KMS-11 (cell line): ENCODE measurements around the gene CACNA1E.

ENCODE experiments used
- H2AFZ ChIP-seq: fragments of 200-600 bp; sonication (generic); 2 replicates; pipeline ENCODE4 v1.6.1; 2016; ENCODE audit warnings: antibody characterized with exemption, mixed run types, low read depth
- H3K27ac ChIP-seq: fragments of 200-600 bp; sonication (generic); 2 replicates; pipeline ENCODE4 v1.6.1; 2016; ENCODE audit warnings: mild to moderate bottlenecking, mixed run types
- H3K27me3 ChIP-seq: fragments of 200-600 bp; sonication (generic); 2 replicates; pipeline ENCODE4 v1.6.1; 2017; ENCODE audit warnings: mild to moderate bottlenecking, low read depth, mixed run types, moderate library complexity; ENCODE audit not compliant: insufficient read depth
- H3K36me3 ChIP-seq: fragments of 200-600 bp; sonication (generic); 2 replicates; pipeline ENCODE4 v1.6.1; 2017; ENCODE audit warnings: mild to moderate bottlenecking, mixed run types; ENCODE audit not compliant: insufficient read depth
- H3K4me1 ChIP-seq: fragments of 200-600 bp; sonication (generic); 2 replicates; pipeline ENCODE4 v1.6.1; 2016; ENCODE audit warnings: mild to moderate bottlenecking, low read depth, mixed run types; ENCODE audit not compliant: poor library complexity, severe bottlenecking
- H3K4me2 ChIP-seq: fragments of 200-600 bp; sonication (generic); 2 replicates; pipeline ENCODE4 v1.7.0; 2016; ENCODE audit warnings: mild to moderate bottlenecking, mixed run types
- H3K4me3 ChIP-seq: fragments of 200-600 bp; sonication (generic); IDR thresholded peaks from 2 replicates; pipeline ENCODE4 v1.6.1; 2017; ENCODE audit warnings: low read depth, low read length, mixed read lengths; ENCODE audit not compliant: insufficient read depth
- H3K79me2 ChIP-seq: fragments of 200-600 bp; sonication (generic); 2 replicates; pipeline ENCODE4 v1.6.1; 2016; ENCODE audit warnings: low read depth, mixed run types; ENCODE audit not compliant: insufficient read depth
- H3K9ac ChIP-seq: fragments of 200-600 bp; sonication (generic); 2 replicates; pipeline ENCODE4 v1.6.1; 2016; ENCODE audit warnings: mild to moderate bottlenecking, mixed run types
- H4K20me1 ChIP-seq: fragments of 200-600 bp; sonication (generic); 2 replicates; pipeline ENCODE4 v1.6.1; 2016; ENCODE audit warnings: mild to moderate bottlenecking, mixed run types; ENCODE audit not compliant: insufficient read depth
- CTCF ChIP-seq: fragments of 200-600 bp; sonication (generic); conservative IDR thresholded peaks from 2 replicates; pipeline ENCODE4 v1.6.1; 2017; ENCODE audit warnings: low read depth, mild to moderate bottlenecking, antibody characterized with exemption, low read length, moderate library complexity, mixed read lengths

Gene CACNA1E

GRCh38 chr1:181726320-181727012, 243.1 kb downstream of the CACNA1E start:
- Histone ChIP-seq H2AFZ (no peak overlapping the region), H3K4me2 (no peak overlapping the region), H3K36me3 (no peaks in the 10 kb centered on the region), H3K4me3 (no peak overlapping the region), H4K20me1 (no peaks in the 10 kb centered on the region), H3K9ac (no peak overlapping the region), H3K27ac (no peak overlapping the region), H3K79me2 (no peaks in the 10 kb centered on the region), H3K4me1 (no peaks in the 10 kb centered on the region), H3K27me3 (no peaks in the 10 kb centered on the region)
- TF ChIP-seq CTCF = no peak

- no peak for TF ChIP-seq CTCF
- H3K36me3 ChIP-seq = no peaks in the 10 kb centered on the region
These were observed 247.3 kb downstream of the CACNA1E start for GRCh38 chr1:181730606-181731005.

GRCh38 chr1:181732218-181732990, 249.1 kb downstream of the CACNA1E start:
- H3K27me3 ChIP-seq = no peaks in the 10 kb centered on the region
- TF ChIP-seq CTCF = no peak
- no peaks in the 10 kb centered on the region for H4K20me1 ChIP-seq
- H3K9ac ChIP-seq = no peak overlapping the region
- no peaks in the 10 kb centered on the region for H3K36me3 ChIP-seq
- no peaks in the 10 kb centered on the region for H3K4me1 ChIP-seq
- H3K4me2 ChIP-seq = no peak overlapping the region
- H2AFZ ChIP-seq = no peak overlapping the region
- H3K4me3 ChIP-seq = no peak overlapping the region
- H3K27ac ChIP-seq = no peak overlapping the region
- H3K79me2 ChIP-seq = no peaks in the 10 kb centered on the region

More at GRCh38 chr1:181730606-181731005, 247.3 kb downstream of the CACNA1E start:
- H3K4me3 ChIP-seq = no peak overlapping the region
- H3K27me3 ChIP-seq = no peaks in the 10 kb centered on the region
- no peaks in the 10 kb centered on the region for H3K4me1 ChIP-seq
- H3K79me2 ChIP-seq = no peaks in the 10 kb centered on the region
- H3K4me2 ChIP-seq = no peak overlapping the region
- H3K9ac ChIP-seq = no peak overlapping the region
- no peak overlapping the region for H3K27ac ChIP-seq
- H4K20me1 ChIP-seq = no peaks in the 10 kb centered on the region
- no peak overlapping the region for H2AFZ ChIP-seq

- TF ChIP-seq CTCF = no peak
These were observed 250.2 kb downstream of the CACNA1E start for GRCh38 chr1:181733486-181733885.

More at GRCh38 chr1:181733486-181733885, 250.2 kb downstream of the CACNA1E start:
- no peaks in the 10 kb centered on the region for H3K4me1 ChIP-seq
- H3K9ac ChIP-seq = no peak overlapping the region
- H3K4me2 ChIP-seq = no peak overlapping the region
- no peaks in the 10 kb centered on the region for H3K36me3 ChIP-seq
- H3K27me3 ChIP-seq = no peaks in the 10 kb centered on the region
- no peaks in the 10 kb centered on the region for H3K79me2 ChIP-seq
- H4K20me1 ChIP-seq = no peaks in the 10 kb centered on the region
- no peak overlapping the region for H2AFZ ChIP-seq
- no peak overlapping the region for H3K27ac ChIP-seq
- H3K4me3 ChIP-seq = no peak overlapping the region
